ENCODE measurements around the gene METTL26.

DNA sequence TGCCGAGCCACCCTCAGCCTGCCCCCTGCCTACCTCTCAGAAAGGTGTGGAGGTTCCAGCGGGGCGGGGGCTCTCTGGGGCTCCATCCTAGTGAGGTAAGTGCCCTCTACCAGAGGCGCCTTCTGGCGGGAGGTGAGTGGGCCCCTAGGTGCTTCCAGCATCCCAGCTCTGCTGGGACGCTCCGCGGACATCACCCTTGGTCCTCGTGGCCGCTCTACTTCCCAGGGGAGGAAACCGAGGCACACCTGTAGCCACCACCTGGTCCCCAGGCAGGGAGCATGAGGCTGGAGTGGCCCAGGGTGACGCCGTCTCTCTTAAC is 6.9 kb upstream of the METTL26 start:
- TF ChIP-seq CTCF (IDR thresholded peaks at IDR 0.05; ENCODE audit: low read depth, low read length, missing input control) (no peak), JUND (IDR thresholded peaks at IDR 0.05) (no peak), EGR1 (IDR thresholded peaks at IDR 0.05; ENCODE audit: low read depth in 2 of 2) (no peak), REST (IDR thresholded peaks at IDR 0.05) (no peak), ZBTB33 (IDR thresholded peaks at IDR 0.05) (no peak), RAD21 (IDR thresholded peaks at IDR 0.05) (no peak), YY1 (IDR thresholded peaks at IDR 0.05) (no peak)
